ENCODE results near the gene ENDOV.

DNA sequence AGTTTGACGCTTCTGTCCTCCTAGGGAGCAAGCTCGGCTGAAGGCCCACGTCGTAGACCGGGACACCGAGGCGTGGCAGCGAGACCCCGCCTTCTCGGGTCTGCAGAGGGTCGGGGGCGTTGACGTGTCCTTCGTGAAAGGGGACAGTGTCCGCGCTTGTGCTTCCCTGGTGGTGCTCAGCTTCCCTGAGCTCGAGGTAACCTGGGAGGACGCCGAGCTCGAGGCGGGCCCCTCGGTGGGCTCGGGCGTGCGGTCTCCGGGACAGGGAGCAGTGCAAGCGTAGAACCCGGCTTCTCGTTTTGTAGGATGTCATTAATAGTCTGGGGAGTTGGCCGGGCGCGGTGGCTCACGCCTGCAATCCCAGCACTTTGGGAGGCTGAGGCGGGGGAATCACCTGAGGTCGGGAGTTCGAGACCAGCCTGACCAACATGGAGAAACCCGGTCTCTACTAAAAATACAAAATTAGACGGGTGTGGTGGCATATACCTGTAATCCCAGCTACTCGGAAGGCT, 715 bp downstream of the ENDOV start:
- TF ChIP-seq, protein P1, sequence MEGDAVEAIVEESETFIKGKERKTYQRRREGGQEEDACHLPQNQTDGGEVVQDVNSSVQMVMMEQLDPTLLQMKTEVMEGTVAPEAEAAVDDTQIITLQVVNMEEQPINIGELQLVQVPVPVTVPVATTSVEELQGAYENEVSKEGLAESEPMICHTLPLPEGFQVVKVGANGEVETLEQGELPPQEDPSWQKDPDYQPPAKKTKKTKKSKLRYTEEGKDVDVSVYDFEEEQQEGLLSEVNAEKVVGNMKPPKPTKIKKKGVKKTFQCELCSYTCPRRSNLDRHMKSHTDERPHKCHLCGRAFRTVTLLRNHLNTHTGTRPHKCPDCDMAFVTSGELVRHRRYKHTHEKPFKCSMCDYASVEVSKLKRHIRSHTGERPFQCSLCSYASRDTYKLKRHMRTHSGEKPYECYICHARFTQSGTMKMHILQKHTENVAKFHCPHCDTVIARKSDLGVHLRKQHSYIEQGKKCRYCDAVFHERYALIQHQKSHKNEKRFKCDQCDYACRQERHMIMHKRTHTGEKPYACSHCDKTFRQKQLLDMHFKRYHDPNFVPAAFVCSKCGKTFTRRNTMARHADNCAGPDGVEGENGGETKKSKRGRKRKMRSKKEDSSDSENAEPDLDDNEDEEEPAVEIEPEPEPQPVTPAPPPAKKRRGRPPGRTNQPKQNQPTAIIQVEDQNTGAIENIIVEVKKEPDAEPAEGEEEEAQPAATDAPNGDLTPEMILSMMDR (IDR thresholded peaks at IDR 0.05; ENCODE audit: extremely low read depth in 1 of 2, insufficient read depth in 1 of 2, low read depth in 1 of 2, low read length in 2 of 2) = no peak
- no peak for TF ChIP-seq EZH2 (IDR thresholded peaks at IDR 0.05; ENCODE audit: borderline replicate concordance, low read depth, low read length, severe bottlenecking)
- peak; percentile 5 for TF ChIP-seq POLR2AphosphoS5 (IDR thresholded peaks at IDR 0.05; ENCODE audit: insufficient read depth, low read depth, low read length)
- no peak for TF ChIP-seq MYC (IDR thresholded peaks at IDR 0.05; ENCODE audit: low read depth, low read length)
- no peak for TF ChIP-seq FOS (IDR thresholded peaks at IDR 0.05; ENCODE audit: borderline replicate concordance, insufficient read depth, low read length)
- no peak for TF ChIP-seq POLR2A (IDR thresholded peaks at IDR 0.05; ENCODE audit: low read depth, low read length)
- TF ChIP-seq, protein P2, sequence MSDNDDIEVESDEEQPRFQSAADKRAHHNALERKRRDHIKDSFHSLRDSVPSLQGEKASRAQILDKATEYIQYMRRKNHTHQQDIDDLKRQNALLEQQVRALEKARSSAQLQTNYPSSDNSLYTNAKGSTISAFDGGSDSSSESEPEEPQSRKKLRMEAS (IDR thresholded peaks at IDR 0.05; ENCODE audit: insufficient read depth, insufficient read length) = no peak

Measured in endothelial cell of umbilical vein (primary cell).